ENCODE measurements around the gene LRRC31. TPM values are rescaled to one million over a fixed set of nuclear protein-coding genes. Genes with fewer than 3 reads are reported as not detected.
A peak's percentile ranks its signal among the peaks of the same experiment; 100 is the strongest.

The LRRC31 gene
- total RNA-seq, 4 donors from 2014 or later = 0.35 TPM; not detected in 3

DNA sequence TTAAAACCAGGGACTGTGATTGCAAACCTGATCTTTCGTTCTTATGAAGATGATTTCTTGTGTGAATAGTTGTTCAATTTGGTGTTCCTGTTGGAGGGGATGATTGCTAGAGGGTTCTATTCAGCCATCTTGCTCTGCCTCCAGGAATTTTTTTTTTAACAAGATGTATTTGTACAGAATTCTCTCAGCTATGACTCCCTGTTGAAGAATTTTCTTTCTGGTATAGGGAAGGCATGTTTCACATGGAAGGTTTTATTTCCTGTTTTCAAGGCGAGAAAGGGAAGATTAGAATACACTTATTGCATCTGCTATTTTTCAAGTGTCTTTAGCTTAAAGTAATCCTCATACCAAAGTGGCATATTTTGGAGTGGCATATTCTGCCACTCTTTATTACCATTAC, 51.4 kb downstream of the LRRC31 start:
- Histone ChIP-seq H3K4me3 (no peak overlapping the region), H3K27me3 (no peaks in the 10 kb centered on the region), H3K9me3 (no peaks in the 10 kb centered on the region), H3K27ac (no peak overlapping the region), H3K4me1 (no peaks in the 10 kb centered on the region), H3K36me3 (no peaks in the 10 kb centered on the region)
- no peak for TF ChIP-seq POLR2A (IDR thresholded peaks at IDR 0.05)
- TF ChIP-seq, protein P1, sequence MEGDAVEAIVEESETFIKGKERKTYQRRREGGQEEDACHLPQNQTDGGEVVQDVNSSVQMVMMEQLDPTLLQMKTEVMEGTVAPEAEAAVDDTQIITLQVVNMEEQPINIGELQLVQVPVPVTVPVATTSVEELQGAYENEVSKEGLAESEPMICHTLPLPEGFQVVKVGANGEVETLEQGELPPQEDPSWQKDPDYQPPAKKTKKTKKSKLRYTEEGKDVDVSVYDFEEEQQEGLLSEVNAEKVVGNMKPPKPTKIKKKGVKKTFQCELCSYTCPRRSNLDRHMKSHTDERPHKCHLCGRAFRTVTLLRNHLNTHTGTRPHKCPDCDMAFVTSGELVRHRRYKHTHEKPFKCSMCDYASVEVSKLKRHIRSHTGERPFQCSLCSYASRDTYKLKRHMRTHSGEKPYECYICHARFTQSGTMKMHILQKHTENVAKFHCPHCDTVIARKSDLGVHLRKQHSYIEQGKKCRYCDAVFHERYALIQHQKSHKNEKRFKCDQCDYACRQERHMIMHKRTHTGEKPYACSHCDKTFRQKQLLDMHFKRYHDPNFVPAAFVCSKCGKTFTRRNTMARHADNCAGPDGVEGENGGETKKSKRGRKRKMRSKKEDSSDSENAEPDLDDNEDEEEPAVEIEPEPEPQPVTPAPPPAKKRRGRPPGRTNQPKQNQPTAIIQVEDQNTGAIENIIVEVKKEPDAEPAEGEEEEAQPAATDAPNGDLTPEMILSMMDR (IDR thresholded peaks at IDR 0.05) = no peak
- intact Hi-C loops (cut with DNase I; ENCODE audit: low total_unique reads) = no loop called here
- no peak for DNase-seq

DNA sequence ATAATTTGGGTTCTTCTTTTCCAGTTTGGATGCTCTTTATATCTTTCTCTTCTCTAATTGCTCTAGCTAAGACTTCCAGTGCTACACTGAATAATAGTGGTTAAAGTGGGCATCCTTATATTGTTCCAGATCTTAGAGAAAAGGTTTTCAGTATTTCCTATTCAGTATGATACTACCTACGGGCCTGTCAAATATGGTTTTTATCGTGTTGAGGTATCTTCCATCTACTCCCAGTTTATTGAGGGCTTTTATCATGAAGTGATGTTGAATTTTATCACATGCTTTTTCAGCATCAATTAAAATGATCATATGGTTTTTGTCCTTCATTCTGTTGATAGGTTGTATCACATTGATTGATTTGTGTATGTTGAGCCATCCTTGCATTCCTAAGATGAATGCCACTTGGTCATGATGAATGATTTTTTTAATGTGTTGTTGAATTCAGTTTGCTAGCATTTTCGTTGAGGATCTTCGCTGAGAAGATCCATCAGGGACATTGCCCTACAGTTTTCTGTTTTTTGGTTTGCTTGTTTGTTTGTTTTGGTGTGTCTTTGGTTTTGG, 54.1 kb downstream of the LRRC31 start:
- TF ChIP-seq, protein P1 (IDR thresholded peaks at IDR 0.05) = no peak
- no peak for TF ChIP-seq POLR2A (IDR thresholded peaks at IDR 0.05)
- Histone ChIP-seq H3K4me3 (no peak overlapping the region), H3K4me1 (no peaks in the 10 kb centered on the region), H3K9me3 (no peaks in the 10 kb centered on the region), H3K36me3 (no peaks in the 10 kb centered on the region), H3K27me3 (no peaks in the 10 kb centered on the region), H3K27ac (no peak overlapping the region)
- intact Hi-C loops (cut with DNase I; ENCODE audit: low total_unique reads) = no loop called here
- DNase-seq = no peak

DNA sequence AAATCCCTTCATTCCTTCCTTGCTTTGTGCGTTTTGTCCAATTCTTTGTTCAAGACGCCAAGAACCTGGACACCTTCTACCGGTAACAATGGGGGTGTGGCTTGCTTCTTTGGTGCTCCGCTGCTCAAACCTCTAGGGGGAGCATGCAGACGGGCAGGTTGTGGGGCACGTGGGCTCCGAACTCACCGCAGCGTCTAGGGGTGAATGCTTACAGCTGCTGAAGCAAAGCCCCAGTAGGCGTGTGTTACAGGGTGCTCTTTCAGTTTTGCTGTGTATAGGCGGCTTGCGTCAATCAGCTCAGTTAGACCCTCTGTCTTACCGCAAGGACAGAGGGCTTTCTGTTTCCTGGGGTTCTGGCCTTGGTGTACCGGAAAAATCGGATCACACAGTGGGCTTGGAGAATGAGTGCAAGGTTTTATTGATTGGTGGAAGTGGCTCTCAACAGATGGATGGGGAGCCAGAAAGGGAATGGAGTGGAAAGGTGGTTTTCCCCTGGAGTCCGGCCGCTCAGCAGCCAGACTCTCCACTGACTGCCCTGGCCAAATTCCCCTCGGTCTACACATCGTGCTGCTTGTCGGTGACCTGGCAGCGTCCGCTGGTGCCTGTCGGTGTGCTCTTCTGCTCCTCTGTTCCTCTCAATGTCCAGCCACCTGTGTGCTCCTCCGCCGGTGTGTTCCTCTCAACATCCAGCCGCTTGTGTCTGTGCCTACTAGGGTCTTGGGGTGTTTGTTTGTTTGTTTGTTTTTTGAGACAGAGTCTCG, 55.8 kb downstream of the LRRC31 start:
- H3K4me3 ChIP-seq = peak overlapping the region in 1 of 2 donors; percentile 76
- H3K9me3 ChIP-seq = no peaks in the 10 kb centered on the region
- H3K4me1 ChIP-seq = no peaks in the 10 kb centered on the region
- H3K27me3 ChIP-seq = no peaks in the 10 kb centered on the region
- TF ChIP-seq, protein P1 (IDR thresholded peaks at IDR 0.05) = peak in 1 of 4 experiments; percentile 14
- no peak for TF ChIP-seq POLR2A (IDR thresholded peaks at IDR 0.05)
- H3K36me3 ChIP-seq = no peaks in the 10 kb centered on the region
- intact Hi-C loops (cut with DNase I; ENCODE audit: low total_unique reads) = no loop called here
- no peak overlapping the region for H3K27ac ChIP-seq
- DNase-seq = no peak

DNA sequence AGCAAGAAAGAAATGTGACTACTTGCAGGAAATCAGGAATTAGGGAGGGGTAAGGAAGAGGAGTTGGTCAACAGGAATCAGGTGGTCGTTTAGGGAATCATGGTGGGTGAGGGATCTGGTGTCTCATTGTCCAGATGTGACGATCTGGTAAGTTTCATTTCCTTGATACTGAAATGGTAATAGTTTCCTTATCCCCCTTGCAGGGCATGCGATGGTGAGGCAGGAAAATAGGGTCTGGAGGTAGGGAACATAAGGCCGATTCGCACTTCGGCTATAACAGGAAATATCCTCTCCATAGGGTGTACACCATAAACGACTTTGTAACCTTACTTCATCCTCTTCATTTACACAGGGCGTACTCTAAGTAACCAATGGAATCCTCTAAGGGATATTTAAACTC, 56.5 kb downstream of the LRRC31 start:
- Histone ChIP-seq H3K36me3 (no peaks in the 10 kb centered on the region), H3K9me3 (no peaks in the 10 kb centered on the region), H3K27ac (no peak overlapping the region), H3K4me1 (no peaks in the 10 kb centered on the region), H3K4me3 (peak overlapping the region; percentile 45 to 76), H3K27me3 (no peaks in the 10 kb centered on the region)
- DNase-seq = no peak
- TF ChIP-seq POLR2A (IDR thresholded peaks at IDR 0.05) = no peak
- TF ChIP-seq, protein P1 (IDR thresholded peaks at IDR 0.05) = no peak
- intact Hi-C loops (cut with DNase I; ENCODE audit: low total_unique reads) = no loop called here
